ENCODE results near the gene SLC29A2. TPM values are rescaled to one million over a fixed set of nuclear protein-coding genes. Genes with fewer than 3 reads are reported as not detected.

SLC29A2 gene
- total RNA-seq, 1 donor from 2014 or later = 2.8 TPM

DNA sequence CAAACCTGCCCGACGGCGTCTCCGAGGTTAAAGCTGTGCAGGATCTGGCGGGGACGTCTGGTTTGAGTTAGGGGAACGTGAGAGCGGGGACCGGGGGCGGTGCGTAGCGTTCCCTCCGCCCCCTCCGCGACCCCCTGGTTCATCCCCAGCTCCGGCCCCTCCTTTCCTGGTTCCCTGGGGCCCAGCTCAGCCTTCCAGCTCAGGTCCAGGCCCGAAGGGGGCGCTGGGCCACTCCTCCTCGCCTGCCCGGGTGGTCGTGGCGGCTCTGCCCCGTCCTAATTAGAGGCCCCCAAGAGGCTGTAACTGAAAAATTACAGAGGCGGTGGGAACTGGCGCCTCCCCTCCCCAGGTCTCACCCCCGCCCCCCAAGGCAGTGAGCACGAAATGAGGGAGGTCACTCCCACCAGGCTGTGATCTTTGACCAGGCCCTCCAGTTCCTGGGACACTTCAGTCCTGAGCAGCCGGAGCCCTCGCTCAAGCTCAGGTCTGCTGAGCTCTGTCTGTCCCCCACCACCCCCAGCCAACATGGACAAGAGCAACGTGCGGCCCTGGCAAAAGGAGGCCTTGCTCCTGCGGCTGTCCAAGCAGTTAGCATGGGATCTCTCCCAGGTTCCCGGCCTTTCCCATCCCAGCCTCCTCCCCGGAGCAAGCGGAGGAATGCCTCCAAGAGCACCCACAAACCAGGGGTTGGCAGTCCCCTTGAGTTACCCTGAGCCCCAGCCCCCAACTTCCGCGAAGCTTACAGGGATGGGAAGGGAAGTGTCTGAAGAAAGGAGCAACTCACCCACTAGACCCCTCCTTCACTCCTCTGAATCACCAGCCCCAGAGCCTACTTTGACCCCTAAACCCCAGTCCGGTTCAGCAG, 58.0 kb downstream of the SLC29A2 start:
- Mint-ChIP-seq H3K36me3 (ENCODE audit: unreplicated experiment) (no peaks in the 10 kb centered on the region), H3K4me1 (ENCODE audit: low read depth, unreplicated experiment) (peaks cover 52% of the 10 kb centered on the region), H3K27me3 (ENCODE audit: unreplicated experiment) (peaks cover 23% of the 10 kb centered on the region), H3K4me3 (ENCODE audit: unreplicated experiment) (peak overlapping the region; percentile 94), H3K9me3 (ENCODE audit: unreplicated experiment) (peaks cover 19% of the 10 kb centered on the region), H3K27ac (ENCODE audit: unreplicated experiment) (peak overlapping the region; percentile 97)
- TF ChIP-seq, protein P1, sequence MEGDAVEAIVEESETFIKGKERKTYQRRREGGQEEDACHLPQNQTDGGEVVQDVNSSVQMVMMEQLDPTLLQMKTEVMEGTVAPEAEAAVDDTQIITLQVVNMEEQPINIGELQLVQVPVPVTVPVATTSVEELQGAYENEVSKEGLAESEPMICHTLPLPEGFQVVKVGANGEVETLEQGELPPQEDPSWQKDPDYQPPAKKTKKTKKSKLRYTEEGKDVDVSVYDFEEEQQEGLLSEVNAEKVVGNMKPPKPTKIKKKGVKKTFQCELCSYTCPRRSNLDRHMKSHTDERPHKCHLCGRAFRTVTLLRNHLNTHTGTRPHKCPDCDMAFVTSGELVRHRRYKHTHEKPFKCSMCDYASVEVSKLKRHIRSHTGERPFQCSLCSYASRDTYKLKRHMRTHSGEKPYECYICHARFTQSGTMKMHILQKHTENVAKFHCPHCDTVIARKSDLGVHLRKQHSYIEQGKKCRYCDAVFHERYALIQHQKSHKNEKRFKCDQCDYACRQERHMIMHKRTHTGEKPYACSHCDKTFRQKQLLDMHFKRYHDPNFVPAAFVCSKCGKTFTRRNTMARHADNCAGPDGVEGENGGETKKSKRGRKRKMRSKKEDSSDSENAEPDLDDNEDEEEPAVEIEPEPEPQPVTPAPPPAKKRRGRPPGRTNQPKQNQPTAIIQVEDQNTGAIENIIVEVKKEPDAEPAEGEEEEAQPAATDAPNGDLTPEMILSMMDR (IDR thresholded peaks at IDR 0.05; ENCODE audit: partially characterized antibody, unreplicated experiment) = peak; percentile 19
- DNase-seq = no peak

DNA sequence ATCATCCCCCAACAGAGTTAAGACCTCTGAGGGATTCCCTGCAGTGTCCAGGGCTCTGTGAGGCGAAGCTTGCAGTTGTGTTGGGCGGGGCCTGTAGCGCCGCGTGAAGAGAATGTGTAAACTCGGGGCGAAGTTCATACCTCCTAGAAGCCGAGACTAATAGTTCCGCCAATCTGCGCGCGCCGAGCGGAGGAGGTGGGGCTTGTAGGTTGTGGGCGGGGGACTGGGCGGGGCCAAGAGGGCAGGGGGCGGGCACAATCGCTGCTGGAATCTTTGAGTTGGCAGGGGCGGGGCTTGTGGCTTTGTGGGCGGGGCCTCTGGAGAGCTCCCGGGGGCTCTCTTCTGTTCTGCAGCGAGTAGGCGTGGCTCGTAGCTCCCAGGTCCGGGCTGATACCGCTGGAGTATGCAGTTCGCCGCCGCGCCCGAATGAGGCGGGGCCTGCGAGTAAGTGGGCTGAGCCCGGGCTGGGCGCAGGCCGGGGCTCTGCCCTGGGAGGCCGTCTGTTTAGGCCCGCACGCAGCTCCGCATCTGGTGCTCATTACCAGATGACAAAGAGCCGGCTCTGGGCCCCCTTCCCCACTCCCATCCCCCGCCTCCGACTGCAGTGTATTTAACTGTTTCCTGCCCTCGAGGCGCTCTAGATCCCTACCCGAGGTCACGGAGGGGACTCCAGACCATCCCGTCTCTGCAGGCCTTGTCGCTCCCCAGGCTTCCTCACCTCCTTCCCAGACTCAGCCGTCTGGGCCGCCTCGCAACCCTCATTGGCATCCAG, 58.8 kb downstream of the SLC29A2 start:
- H3K4me3 Mint-ChIP-seq (ENCODE audit: unreplicated experiment) = peak overlapping the region; percentile 94
- H3K9me3 Mint-ChIP-seq (ENCODE audit: unreplicated experiment) = peaks cover 15% of the 10 kb centered on the region
- H3K27ac Mint-ChIP-seq (ENCODE audit: unreplicated experiment) = peak overlapping the region; percentile 98
- H3K36me3 Mint-ChIP-seq (ENCODE audit: unreplicated experiment) = no peaks in the 10 kb centered on the region
- peak; percentile 100 for DNase-seq
- TF ChIP-seq, protein P1 (IDR thresholded peaks at IDR 0.05; ENCODE audit: partially characterized antibody, unreplicated experiment) = no peak
- peaks cover 44% of the 10 kb centered on the region for H3K4me1 Mint-ChIP-seq (ENCODE audit: low read depth, unreplicated experiment)
- H3K27me3 Mint-ChIP-seq (ENCODE audit: unreplicated experiment) = peaks cover 20% of the 10 kb centered on the region

Other genes starting within 250 kb of the SLC29A2 start
- 127 TPM for gene KLC2, start 114.1 kb downstream of the SLC29A2 start, total RNA-seq (ENCODE audit: unreplicated experiment)
- 85.4 TPM for gene RAB1B, start 103.1 kb downstream of the SLC29A2 start, total RNA-seq (ENCODE audit: unreplicated experiment)
- 61.3 TPM for gene CNIH2, start 93.6 kb downstream of the SLC29A2 start, total RNA-seq (ENCODE audit: unreplicated experiment)
- 115 TPM for gene YIF1A, start 82.6 kb downstream of the SLC29A2 start, total RNA-seq (ENCODE audit: unreplicated experiment)
- 19.2 TPM for gene TMEM151A, start 79.9 kb downstream of the SLC29A2 start, total RNA-seq (ENCODE audit: unreplicated experiment)
- gene CD248, start 54.7 kb downstream of the SLC29A2 start, total RNA-seq (ENCODE audit: unreplicated experiment) = 11.4 TPM
- 1.9 TPM for gene RIN1, start 35.3 kb downstream of the SLC29A2 start, total RNA-seq (ENCODE audit: unreplicated experiment)
- 44.0 TPM for gene BRMS1, start 26.7 kb downstream of the SLC29A2 start, total RNA-seq (ENCODE audit: unreplicated experiment)
- gene B4GAT1, start 24.1 kb downstream of the SLC29A2 start, total RNA-seq (ENCODE audit: unreplicated experiment) = 42.7 TPM
- 0.78 TPM for gene NPAS4, start 49.3 kb upstream of the SLC29A2 start, total RNA-seq (ENCODE audit: unreplicated experiment)
- 27.5 TPM for gene MRPL11, start 67.1 kb upstream of the SLC29A2 start, total RNA-seq (ENCODE audit: unreplicated experiment)
- 7.7 TPM for gene PELI3, start 95.1 kb upstream of the SLC29A2 start, total RNA-seq (ENCODE audit: unreplicated experiment)
- 72.0 TPM for gene DPP3, start 108.7 kb upstream of the SLC29A2 start, total RNA-seq (ENCODE audit: unreplicated experiment)
- gene BBS1, start 138.9 kb upstream of the SLC29A2 start, total RNA-seq (ENCODE audit: unreplicated experiment) = 37.3 TPM
- gene ZDHHC24, start 174.3 kb upstream of the SLC29A2 start, total RNA-seq (ENCODE audit: unreplicated experiment) = 11.5 TPM
- gene ACTN3, start 175.1 kb upstream of the SLC29A2 start, total RNA-seq (ENCODE audit: unreplicated experiment) = 2.0 TPM
- 31.1 TPM for gene CTSF, start 196.8 kb upstream of the SLC29A2 start, total RNA-seq (ENCODE audit: unreplicated experiment)
- 0.51 TPM for gene CCDC87, start 221.3 kb upstream of the SLC29A2 start, total RNA-seq (ENCODE audit: unreplicated experiment)
- 65.1 TPM for gene CCS, start 221.4 kb upstream of the SLC29A2 start, total RNA-seq (ENCODE audit: unreplicated experiment)
- gene RBM14, start 244.9 kb upstream of the SLC29A2 start, total RNA-seq (ENCODE audit: unreplicated experiment) = 89.2 TPM